IPS-11a (cell line): ENCODE measurements around the gene CLHC1.
A peak's percentile ranks its signal among the peaks of the same experiment; 100 is the strongest.
"Not testable (repeated sequence)": the region's sequence is repeated elsewhere in the genome, so short reads cannot be mapped to it uniquely, and the experiment has no call there.

ENCODE experiments used
- H3K4me3 ChIP-seq: one replicate; pipeline ENCODE4 v1.5.1; 2013; ENCODE audit warnings: low read depth, low read length, control low read depth

The CLHC1 gene

DNA sequence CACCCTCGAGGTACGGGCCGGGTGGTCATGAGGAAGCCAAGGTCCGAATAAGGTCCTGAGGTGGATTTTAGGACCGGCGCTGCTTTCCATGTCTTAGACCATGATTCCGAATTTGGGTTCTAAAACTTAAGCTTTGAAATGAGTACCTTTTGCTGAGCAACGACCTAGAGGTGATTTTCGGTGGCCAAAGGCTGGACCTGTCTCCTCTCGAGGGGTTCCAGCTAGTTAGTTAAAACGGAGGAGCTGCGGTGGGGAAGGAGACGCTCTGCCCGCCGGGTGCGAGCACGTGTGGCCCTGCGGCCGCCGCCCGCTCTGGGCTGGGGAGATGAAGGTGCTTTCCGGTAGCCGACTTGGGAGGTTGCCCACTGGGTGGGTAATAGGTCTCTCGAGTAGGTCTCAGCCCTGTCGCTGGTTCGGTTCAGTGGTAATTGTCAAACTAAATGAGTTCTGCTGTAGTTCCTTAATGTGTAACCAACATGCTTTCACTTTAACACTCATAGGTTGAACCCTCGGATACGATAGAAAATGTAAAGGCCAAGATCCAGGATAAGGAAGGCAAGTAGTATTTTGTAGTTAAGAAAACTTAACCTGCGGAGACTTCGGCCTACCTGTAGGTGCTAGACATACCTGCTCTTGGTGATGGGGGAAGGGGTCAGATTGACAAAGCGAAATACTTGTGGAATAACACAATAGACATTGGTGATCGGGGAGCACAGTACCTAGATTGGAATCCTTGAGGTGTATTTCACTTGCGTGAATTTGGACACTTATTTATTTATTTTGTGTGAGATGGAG, 967 bp upstream of the CLHC1 start:
- peak overlapping the region; percentile 98 for H3K4me3 ChIP-seq

DNA sequence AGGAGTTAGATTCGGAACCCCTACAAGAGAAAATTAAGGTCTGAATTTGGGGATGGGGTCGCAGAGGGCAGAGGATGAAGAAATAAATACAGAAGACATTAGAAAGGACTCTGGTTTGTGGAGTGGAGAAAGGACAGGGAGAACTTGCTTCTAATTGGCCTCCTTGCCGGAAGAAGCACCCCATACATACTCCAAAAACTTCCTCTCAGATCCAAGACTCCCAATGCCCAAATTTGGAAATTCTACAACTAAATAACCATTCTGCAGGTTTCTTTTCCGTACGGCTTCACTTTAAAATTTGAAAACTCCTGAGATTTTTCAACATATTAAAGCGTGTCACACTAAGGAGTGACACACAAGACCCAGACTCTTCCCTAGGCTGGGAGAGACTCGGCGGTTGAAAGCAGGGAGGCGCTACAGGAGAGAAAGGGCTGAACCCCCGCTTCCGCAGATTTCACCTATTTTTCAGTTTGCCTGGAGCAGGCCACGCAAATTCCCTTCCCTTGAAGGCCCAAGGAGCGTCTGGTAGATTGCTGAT, 478 bp downstream of the CLHC1 start:
- H3K4me3 ChIP-seq = peak overlapping the region; percentile 98

DNA sequence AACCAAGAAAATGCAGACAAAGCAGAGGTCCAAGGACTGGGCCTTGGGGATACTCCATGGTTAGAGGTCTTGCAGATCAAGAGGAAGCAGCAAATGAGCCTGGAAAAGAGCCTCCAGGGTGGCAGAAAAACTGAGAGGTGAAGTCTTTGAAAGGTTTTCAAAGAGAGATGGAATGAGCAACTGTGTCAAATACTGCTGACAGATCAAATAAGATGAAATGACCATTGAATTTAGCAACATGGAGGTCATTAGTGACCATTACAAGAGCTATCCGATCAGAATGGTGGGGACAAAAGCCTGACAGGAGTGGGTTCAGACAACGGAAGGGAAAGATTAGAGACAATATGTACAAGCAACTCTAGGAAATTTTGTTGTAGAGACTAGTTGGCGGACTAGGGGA, 1.5 kb downstream of the CLHC1 start:
- no peak overlapping the region for H3K4me3 ChIP-seq

DNA sequence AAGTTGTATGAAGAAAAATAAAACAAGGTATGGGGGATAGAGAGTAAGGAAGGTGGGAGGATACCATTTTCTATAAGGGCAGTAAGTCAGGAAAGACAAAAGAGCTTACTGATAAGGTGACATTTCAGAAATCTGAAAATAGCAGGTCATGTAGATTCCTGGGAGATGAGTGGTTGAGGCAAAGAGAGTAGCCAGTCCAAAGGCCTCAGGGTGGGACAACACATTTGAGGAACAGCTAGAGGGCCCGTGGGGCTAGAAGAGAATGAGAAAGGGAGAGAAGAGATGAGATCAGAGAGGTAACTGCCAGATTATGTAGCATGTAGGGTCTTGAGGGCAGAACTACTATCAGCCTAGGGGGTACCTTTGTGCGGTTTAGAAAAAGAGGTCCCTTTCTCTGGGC, 2.9 kb downstream of the CLHC1 start:
- no peak overlapping the region for H3K4me3 ChIP-seq

DNA sequence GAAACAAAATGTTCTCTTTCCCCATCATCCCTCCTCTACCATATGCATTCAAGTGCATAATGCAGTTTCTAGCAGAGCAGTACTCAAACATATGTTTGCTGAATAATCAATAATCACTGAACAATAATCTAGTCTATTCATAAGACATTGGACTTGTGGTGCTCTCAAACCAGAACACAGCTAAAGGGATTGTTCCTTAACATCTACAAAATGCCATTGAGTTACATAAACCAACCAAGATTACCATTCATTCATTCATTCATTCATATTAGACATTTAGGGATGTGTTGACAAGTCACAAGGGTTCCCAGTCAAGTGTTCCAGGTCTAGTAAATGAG, 3.9 kb downstream of the CLHC1 start:
- H3K4me3 ChIP-seq = no peak overlapping the region

DNA sequence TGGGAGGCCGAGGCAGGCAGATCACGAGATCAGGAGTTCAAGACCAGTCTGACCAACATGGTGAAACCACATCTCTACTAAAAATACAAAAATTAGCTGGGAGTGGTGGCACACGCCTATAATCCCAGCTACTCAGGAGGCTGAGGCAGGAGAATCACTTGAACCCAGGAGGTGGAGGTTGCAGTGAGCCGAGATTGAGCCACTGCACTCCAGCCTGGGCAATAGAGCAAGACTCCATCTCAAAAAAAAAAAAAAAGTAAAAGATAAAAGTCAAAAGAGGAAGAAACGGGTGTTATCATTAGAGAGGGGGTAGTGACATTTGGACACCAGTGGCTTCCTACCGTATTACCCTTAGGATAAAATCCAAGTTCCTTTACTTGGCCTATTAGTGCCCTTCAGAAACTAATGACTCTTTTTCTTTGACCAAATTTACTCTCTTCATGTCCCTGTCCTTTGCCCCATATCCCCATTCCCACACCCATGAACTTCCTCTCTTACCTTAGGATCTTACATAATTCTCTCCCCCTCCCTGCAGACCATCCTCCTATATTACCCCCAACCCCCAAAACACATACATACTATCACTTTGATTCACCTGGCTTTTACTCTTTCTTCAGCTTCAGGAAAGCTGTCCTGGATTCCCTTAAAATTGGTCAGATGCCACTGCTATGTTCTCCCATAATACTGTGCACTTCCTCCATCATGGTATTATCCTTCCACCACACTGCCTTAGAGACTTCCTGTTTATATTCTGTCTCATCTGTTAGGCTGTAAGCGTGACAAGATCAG, 4.5 kb downstream of the CLHC1 start:
- H3K4me3 ChIP-seq = not testable (repeated sequence)

DNA sequence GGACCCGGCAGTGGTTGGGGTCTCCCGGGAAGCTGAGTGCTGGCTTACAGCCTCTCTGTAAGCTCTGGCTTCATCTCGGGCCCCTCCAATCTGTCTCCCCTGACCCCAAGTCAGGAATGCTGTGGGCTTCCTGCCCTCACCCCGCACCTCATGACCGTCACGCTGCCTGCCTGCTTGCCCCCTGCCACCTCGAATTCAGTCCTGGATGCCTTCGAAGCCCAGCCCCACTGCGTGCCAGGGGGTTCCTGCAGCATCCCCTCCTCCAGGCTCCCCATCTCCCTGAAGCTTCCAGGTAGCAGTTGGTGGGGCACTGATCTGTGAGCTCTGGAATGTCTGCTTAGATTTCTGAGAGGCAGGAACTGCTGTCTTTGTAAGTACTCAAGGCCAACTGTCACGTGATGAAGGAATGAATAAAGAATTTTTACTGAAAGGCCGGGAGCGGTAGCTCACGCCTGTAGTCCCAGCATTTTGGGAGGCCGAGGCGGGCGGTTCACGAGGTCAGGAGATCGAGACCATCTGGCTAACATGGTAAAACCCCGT, 6.5 kb downstream of the CLHC1 start:
- no peak overlapping the region for H3K4me3 ChIP-seq

DNA sequence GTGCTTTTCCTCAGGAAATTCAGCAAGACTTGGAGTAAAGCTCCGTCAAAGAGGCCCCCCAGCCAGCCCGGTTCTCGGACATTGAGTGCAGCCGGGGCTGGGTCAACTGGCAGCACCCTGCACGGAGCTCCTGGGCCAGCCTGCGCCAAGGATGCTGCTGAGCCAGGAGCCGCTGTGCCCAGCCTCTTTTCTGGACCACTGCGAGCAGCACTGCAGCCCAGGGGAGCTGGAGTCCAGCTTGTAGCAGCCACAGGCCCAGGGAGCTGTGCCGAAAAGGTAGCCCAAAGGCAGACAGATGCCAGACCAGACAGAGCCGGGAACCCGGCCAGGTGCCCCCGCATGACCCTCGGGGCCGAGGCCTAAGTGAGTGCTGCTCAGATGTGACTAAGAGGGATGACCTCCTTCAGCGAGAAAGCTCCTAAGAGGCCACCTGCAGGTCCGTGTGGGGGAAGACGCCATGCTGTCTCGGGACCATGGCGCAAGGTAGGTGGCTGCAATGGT, 7.3 kb downstream of the CLHC1 start:
- H3K4me3 ChIP-seq = no peak overlapping the region

DNA sequence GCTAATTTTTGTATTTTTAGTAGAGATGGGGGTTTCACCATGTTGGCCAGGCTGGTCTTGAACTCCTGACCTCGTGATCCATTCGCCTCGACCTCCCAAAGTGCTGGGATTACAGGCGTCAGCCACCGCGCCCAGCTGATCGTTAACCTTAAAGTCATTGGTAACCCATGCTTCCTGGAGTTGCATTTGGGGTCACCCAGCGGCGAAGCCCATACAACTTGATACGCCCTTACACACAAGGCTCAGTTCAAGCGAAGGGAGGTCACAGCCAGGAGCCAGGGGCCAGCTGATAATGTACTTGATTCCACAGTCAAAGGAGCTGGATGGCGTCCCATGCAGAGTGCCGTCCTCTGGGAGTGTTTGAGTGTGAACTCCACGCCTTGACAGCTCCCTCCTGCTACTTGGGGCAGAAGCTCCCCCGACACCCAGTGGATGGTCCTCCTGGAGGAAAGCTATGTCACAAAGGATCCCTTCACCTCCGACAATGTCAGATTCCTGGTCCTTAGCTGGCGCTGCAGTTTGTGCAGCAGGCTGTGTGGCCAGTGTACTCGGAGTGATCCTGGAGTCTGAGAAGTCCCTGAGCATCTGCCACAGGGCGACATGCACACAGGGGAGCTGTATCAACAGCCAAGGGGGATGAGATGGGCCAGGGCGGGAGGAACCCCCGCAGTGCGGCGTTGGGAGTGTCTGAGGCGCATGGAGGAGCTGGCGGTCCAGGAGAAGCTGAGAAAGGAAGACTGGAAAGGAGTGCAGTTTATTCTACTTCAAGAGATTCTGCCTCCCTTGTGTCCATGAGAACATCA, 7.9 kb downstream of the CLHC1 start:
- no peak overlapping the region for H3K4me3 ChIP-seq

DNA sequence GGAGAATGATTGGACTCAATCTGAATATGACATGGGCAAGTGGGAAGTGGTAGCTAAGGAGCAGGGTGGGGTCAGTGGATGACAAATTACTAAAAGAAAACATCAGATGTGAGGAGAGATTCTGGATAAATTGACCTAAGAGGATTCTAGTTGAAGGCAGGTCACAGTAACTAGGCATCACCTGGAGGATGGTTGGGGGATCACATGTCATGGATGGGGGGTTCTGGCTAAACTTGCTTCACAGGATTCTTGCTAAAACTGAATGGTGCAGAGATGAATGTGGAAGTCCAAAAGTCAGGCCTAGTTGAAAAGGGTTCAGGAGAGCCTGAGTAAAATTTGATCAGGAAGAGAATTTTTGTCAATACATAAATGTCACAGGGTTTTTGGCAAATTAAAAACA, 18.3 kb downstream of the CLHC1 start:
- H3K4me3 ChIP-seq = no peak overlapping the region

DNA sequence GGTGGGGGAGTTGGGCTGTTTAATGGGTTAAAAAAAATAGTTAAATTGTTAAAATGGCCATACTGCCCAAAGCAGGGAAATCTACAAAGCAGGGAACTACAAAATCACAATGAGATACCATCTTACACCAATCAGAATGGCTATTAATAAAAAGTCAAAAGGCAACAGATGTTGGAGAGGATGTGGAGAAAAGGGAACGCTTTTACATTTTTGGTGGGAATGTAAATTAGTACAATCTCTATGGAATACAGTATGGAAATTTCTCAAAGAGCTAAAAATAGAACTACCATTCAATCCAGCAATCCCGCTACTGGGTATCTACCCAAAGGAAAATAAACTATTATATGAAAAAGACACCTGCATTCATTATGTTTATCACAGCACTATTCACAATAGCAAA, 27.1 kb downstream of the CLHC1 start:
- H3K4me3 ChIP-seq = no peak overlapping the region

DNA sequence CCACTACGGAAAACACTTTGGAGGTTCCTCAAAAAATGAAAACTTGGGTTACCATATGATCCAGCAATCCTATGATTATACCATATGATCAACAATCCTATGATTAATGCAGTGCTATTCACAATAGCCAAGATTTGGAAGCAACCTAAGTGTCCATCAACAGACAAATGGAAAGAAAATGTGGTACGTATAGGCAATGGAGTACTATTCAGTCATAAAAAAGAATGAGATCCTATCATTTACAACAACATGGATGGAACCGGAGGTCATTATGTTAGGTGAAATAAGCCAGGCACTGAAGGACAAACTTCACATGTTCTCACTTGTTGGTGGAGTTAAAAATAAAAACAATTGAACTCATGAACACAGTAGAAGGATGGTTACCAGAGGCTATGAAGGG, 27.6 kb downstream of the CLHC1 start:
- H3K4me3 ChIP-seq = no peak overlapping the region

DNA sequence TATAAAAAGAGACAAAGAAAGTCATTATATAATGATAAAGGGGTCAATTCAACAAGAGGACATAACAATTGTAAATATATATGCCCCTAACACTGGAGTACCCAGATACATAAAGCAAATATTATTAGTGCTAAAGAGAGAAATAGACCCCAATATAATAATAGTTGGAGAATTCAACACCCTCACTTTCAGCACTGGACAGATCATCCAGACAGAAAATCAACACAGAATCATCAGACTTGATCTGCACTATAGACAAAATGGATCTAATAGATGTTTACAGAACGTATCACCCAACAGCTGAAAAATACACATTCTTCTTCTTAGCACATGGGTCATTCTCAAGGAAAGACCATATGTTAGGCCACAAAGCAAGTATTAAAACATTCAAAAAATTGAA, 31.7 kb downstream of the CLHC1 start:
- H3K4me3 ChIP-seq = no peak overlapping the region

DNA sequence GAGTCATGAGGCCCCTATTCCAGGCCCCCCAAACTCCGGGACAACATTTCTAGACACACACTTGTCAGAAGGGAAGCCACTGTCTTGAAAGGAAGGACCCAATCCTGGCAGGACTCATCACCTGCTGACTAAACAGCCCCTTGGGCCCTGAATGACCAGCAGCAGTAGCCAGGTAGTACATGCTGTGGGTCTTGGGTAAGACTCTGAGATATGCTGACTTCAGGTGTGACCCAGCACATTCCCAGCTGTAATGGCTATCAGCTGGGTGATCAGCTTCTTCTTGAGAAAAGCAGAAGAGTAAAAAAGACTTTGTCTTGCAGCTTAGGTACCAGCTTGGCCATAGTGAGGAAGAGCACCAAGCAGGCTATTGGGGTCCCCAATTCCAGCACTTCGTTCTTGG, 35.6 kb downstream of the CLHC1 start:
- H3K4me3 ChIP-seq = no peak overlapping the region

DNA sequence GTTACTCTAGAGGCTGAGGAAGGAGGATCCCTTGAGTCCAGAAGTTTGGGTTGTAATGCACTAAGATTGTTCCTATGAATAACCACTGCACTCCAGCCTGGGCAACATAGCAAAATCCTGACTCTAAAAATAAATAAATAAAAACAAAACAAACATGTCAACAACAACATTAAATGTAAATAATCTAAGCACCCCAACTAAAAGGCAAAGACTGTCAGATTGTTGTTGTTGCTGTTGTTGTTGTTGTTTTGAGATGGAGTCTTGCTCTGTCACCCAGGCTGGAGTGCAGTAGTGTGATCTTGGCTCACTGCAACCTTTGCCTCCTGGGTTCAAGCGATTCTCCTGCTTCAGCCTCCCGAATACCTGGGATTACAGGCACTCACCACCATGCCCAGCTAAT, 40.2 kb downstream of the CLHC1 start:
- not testable (repeated sequence) for H3K4me3 ChIP-seq

DNA sequence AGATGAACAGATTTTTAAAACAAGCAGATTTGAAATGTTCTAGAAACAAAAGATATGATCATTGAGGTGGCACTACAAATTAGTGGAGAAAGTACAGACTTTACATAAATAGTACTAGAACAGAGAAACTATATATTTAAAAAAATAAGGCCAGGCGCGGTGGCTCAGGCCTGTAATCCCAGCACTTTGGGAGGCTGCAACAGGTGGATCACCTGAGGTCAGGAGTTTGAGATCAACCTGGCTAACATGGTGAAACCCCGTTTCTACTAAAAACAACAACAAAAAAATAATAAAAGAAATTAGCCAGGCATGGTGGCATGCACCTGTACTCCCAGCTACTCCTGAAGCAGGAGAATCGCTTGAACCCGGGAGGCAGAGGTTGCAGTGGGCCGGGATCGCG, 45.3 kb downstream of the CLHC1 start:
- H3K4me3 ChIP-seq = not testable (repeated sequence)

DNA sequence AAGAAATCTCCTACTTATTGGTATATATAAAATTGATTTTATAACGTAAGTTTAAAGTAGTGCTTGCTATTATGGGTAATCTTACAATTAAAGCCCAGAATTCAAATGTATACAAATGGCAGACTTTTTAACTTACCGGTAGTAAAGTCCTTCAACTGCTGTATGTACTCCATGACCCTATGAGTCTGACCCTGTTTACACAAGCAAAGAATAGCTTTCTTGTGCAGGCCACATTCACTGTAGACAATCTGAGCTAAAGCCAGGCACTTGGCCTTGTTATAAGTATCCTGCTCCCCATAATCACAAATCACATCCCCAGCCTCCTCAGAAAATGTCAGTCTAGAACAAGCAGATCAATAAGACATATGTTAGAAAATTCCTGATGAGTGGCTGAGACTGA, 51.7 kb downstream of the CLHC1 start:
- no peak overlapping the region for H3K4me3 ChIP-seq

DNA sequence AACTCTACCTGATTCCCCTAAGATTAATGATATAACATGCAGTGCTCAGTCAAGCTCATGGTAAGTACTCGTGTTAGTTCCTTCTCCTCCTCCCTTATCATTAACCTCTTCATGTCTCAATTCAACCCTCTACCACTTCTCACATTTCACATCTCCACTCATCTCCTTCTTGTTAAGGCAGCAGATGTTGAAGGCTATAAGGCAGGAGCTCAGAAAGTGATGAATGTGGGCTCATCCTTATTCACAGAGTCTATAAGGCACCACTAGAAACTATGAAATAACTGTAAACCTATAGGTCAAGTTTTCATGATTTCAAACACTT, 56.0 kb downstream of the CLHC1 start:
- H3K4me3 ChIP-seq = no peak overlapping the region

DNA sequence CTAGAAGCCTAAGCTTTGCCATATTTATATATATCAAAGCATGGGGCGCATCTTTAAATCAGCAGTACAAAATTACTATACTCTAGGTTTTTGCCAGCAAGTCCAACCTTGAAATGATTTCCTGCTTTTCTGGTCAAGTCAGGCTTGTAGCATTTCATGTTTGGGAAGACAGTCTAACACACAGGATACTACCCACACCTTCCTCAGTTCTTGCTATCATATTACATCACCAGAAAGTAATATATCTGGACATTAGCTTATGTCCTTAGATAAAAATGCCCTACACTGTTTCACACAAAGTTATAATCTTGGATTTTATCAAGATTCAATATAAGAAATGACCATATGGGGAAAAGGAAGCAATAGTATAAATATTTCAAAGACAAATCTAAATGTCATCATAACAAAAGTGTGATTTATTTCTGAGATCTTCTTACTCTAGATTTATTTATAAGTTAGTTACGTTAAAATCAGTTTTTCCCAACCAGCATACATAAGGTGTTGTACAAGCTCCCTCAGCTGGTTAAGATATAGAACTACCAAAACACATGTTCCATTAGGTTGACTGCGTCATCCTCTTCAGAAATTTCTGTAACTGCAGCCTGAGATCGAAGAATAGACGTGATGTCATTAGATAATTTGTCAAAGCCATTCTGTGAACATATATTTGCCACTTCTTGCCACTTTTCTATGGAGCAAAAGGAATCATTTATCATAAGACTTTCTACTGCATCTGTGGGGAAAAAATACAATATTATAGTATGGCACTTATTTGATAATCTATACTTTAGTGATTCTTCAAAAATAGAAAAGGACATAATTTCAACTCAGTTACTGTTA, 56.6 kb downstream of the CLHC1 start:
- H3K4me3 ChIP-seq = no peak overlapping the region

DNA sequence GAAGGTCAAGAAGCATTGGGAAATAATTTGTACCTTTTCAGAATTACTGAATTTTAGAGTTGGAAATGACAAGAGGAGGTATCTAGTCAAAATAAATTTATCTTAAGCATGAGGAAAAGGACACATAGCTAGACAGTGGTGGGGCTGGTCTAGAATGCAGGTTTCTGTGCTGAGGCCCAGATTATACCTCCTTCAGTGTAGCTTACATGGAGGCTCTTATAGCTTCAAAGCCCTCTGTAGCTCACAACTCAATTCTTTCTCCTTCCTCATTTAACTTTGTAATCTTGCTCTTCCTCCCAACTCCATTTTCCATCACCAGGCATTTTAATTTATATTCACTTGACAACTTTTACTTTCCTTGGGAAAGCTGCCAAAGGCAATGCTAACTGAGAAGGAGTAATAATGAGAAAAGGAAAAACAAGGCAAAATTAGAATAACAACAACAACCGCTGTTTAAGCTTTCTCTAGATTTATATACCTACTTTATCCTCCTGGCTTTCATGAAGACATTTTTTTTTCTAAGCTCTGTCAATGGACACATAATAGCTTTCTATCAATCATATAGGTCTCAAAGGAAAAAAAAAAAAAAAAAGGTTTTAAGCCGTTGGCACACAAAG, 58.5 kb downstream of the CLHC1 start:
- no peak overlapping the region for H3K4me3 ChIP-seq
